Measurements from ENCODE around the gene LHFPL3.

- TF ChIP-seq CTCF (IDR thresholded peaks at IDR 0.05) (no peak), POLR2A (IDR thresholded peaks at IDR 0.05) (no peak)
Observed at GRCh38 chr7:104926601-104927041, 598.2 kb downstream of the LHFPL3 start.

Data from thyroid gland (tissue), 4 donors.